Glutamatergic neuron (in vitro differentiated cells): ENCODE results near the gene PCDHGB4. TPM values are rescaled to one million over a fixed set of nuclear protein-coding genes. Genes with fewer than 3 reads are reported as not detected.
"Not testable (repeated sequence)": the region's sequence is repeated elsewhere in the genome, so short reads cannot be mapped to it uniquely, and the experiment has no call there.

Experiments used
- DNase-seq: peaks from one replicate; pipeline ENCODE4 v3.0.0; 2022
- H3K27ac Mint-ChIP-seq: one replicate; pipeline ENCODE4 v1.8.0; 2020; ENCODE audit warnings: mild to moderate bottlenecking, mixed read lengths, inconsistent platforms; ENCODE audit not compliant: unreplicated experiment
- H3K27me3 Mint-ChIP-seq: one replicate; pipeline ENCODE4 v1.8.0; 2020; ENCODE audit warnings: mild to moderate bottlenecking, moderate library complexity, mixed read lengths, inconsistent platforms; ENCODE audit not compliant: unreplicated experiment
- H3K36me3 Mint-ChIP-seq: one replicate; pipeline ENCODE4 v1.8.0; 2020; ENCODE audit warnings: mild to moderate bottlenecking, mixed read lengths, inconsistent platforms; ENCODE audit not compliant: unreplicated experiment
- H3K4me1 Mint-ChIP-seq: one replicate; pipeline ENCODE4 v1.8.0; 2020; ENCODE audit warnings: mild to moderate bottlenecking, low read depth, mixed read lengths, inconsistent platforms; ENCODE audit not compliant: unreplicated experiment
- H3K4me3 Mint-ChIP-seq: one replicate; pipeline ENCODE4 v1.8.0; 2020; ENCODE audit warnings: mild to moderate bottlenecking, mixed read lengths, inconsistent platforms; ENCODE audit not compliant: unreplicated experiment
- H3K9me3 Mint-ChIP-seq: one replicate; pipeline ENCODE4 v1.8.0; 2020; ENCODE audit warnings: mild to moderate bottlenecking, moderate library complexity, mixed read lengths, inconsistent platforms; ENCODE audit not compliant: unreplicated experiment
- CTCF ChIP-seq: fragments of 200-600 bp; sonication (generic); IDR thresholded peaks from one replicate; pipeline ENCODE4 v1.5.0; 2021; ENCODE audit not compliant: partially characterized antibody, unreplicated experiment
- total RNA-seq: library from RNA; stranded (reverse); fragmentation: NEBNext Ultra II Directional; extraction: Animal tissue kit (Norgen Biotek cat#: 25700); gene quantifications from one replicate; pipeline ENCODE4 v1.2.1, GENCODE V29; 2021; ENCODE audit not compliant: unreplicated experiment

Gene PCDHGB4
- total RNA-seq, 1 donor from 2014 or later = 40.8 TPM

GRCh38 chr5:141369994-141370848 is 17.3 kb upstream of the PCDHGB4 start, which contains the start of gene PCDHGB3:
TSS of gene PCDHGB3 (plus strand) at chr5:141370242. CDS start at chr5:141370395, 153 bp downstream.
- no peak for TF ChIP-seq CTCF
- Mint-ChIP-seq H3K27me3 (no peaks in the 10 kb centered on the region), H3K27ac (no peak within 1 kb of the TSS), H3K4me3 (no peak within 1 kb of the TSS), H3K36me3 (peaks cover 51% of the 10 kb centered on the region), H3K9me3 (peaks cover 22% of the 10 kb centered on the region), H3K4me1 (no peaks in the 10 kb centered on the region)
- no peak for DNase-seq

GRCh38 chr5:141371572-141372475 is 15.7 kb upstream of the PCDHGB4 start:
- TF ChIP-seq CTCF = no peak
- DNase-seq = no peak
- H3K9me3 Mint-ChIP-seq = peaks cover 18% of the 10 kb centered on the region
- peaks cover 53% of the 10 kb centered on the region for H3K36me3 Mint-ChIP-seq
- no peaks in the 10 kb centered on the region for H3K27me3 Mint-ChIP-seq
- H3K4me3 Mint-ChIP-seq = no peak overlapping the region
- no peaks in the 10 kb centered on the region for H3K4me1 Mint-ChIP-seq
- H3K27ac Mint-ChIP-seq = no peak overlapping the region

GRCh38 chr5:141373673-141374317 is 13.7 kb upstream of the PCDHGB4 start, which contains the start of gene PCDHGA6:
TSS of gene PCDHGA6 (plus strand) at chr5:141373891. CDS start at chr5:141374084, 193 bp downstream.
- Mint-ChIP-seq H3K9me3 (peaks cover 21% of the 10 kb centered on the region), H3K4me1 (no peaks in the 10 kb centered on the region), H3K27me3 (no peaks in the 10 kb centered on the region), H3K4me3 (peak within 1 kb of the TSS; percentile 25), H3K27ac (no peak within 1 kb of the TSS), H3K36me3 (peaks cover 55% of the 10 kb centered on the region)
- no peak for TF ChIP-seq CTCF
- DNase-seq = no peak

GRCh38 chr5:141374627-141375026 is 12.9 kb upstream of the PCDHGB4 start:
- no peak for TF ChIP-seq CTCF
- Mint-ChIP-seq H3K4me1 (no peaks in the 10 kb centered on the region), H3K27ac (no peak overlapping the region), H3K27me3 (no peaks in the 10 kb centered on the region), H3K4me3 (no peak overlapping the region), H3K9me3 (peaks cover 21% of the 10 kb centered on the region), H3K36me3 (peaks cover 55% of the 10 kb centered on the region)
- DNase-seq = no peak

- H3K27ac Mint-ChIP-seq, H3K4me1 Mint-ChIP-seq, H3K4me3 Mint-ChIP-seq, DNase-seq, H3K27me3 Mint-ChIP-seq: not testable (repeated sequence)
- H3K9me3 Mint-ChIP-seq = peaks cover 18% of the 10 kb centered on the region
- peaks cover 46% of the 10 kb centered on the region for H3K36me3 Mint-ChIP-seq
Measured at GRCh38 chr5:141375444-141376155, 11.9 kb upstream of the PCDHGB4 start.
